Gastroesophageal sphincter (tissue), 3 donors: ENCODE results near the gene ATAD3B.

Experiments
- CTCF ChIP-seq, 4 experiments: fragments of 200-600 bp in 2 of 4; fragments of 450-650 bp in 2 of 4; sonication (generic) in 1 of 4; IDR thresholded peaks; one replicate each; pipeline ENCODE4 v1.5.1; 2017 to 2019; ENCODE audit warnings: antibody characterized with exemption in 4 of 4, mild to moderate bottlenecking in 2 of 4, moderate library complexity in 2 of 4
- EP300 ChIP-seq: sonication (generic); formaldehyde crosslinking; IDR thresholded peaks from one replicate; pipeline ENCODE4 v1.6.1; 2017; ENCODE audit warnings: antibody characterized with exemption, mild to moderate bottlenecking
- POLR2A ChIP-seq, 2 donors: fragments of 450-650 bp; IDR thresholded peaks; one replicate each; pipeline ENCODE4 v1.6.1; 2017; ENCODE audit warnings: antibody characterized with exemption in 2 of 2, mild to moderate bottlenecking in 2 of 2, moderate library complexity in 1 of 2
- POLR2AphosphoS5 ChIP-seq: sonication (generic); formaldehyde crosslinking; IDR thresholded peaks from one replicate; pipeline ENCODE4 v1.6.1; 2017; ENCODE audit warnings: antibody characterized with exemption

DNA sequence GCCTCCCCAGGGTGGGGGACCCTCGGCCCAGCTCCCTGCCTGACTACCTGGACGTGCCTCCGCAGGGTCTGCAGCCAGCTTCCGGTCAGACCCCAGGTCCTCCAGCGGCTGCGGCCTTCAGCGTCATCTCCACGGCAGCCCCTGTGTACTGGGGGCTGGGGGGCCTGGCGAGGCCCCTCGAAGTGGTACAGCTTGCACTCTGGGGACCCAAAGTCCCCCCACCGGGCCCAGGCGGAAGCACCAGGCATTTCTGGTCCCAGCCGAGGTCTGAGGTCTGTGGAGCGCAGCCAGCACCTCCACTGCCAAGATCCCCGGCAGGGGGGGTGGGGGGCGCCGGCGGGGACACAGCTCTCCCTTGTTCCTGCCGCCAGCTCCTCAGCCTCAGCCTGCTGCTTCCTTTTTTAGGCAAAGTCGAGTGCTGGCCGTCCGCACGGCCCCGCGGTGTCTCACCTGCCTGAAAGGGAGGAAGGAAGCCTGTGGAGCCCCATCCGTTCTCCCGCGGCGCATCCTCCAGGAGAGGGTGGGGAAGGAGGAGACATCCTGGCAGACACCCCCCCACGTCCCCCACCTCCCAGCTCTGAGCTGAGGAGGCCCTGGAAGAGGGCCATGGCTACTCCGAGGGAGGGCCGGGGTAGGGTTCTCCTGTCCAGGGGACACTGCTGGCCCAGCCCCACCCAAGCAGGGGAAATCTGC, 37.3 kb upstream of the ATAD3B start:
- TF ChIP-seq CTCF (IDR thresholded peaks at IDR 0.05): peak in 2 of 4 experiments; percentile 19 to 32
- no peak for TF ChIP-seq EP300
- TF ChIP-seq POLR2AphosphoS5: peak; percentile 41
- TF ChIP-seq POLR2A (IDR thresholded peaks at IDR 0.05): peak in 1 of 2 donors; percentile 8
